Measurements from ENCODE around the gene SEMA3G.

SEMA3G gene

DNA sequence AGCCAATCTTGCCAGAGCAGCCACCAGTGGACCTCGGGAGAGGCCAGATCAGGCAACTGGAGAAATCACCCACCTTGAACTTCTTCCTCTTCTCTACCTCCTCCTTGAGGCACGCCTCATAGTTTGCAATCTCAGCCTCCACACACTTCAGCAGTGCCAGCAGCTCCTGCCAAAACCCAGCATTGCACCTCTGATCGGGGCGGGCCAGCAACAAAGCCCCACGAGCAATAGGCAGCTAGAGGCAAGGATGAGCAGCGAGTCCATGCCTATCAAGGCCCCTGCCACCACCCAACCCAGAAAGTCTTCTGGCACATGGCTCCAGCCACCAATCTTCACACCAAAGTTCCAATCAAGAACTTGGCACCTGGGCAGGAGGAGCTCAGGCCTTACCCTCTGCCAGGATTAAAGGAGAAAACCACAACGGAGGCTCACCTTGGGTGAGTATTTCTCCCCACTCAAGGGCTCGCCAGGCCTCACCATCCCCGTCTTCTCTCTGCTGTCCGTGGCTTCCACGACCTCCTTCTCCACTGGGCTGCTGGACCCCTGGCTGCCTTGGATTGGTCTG, 42.1 kb downstream of the SEMA3G start:
- Histone ChIP-seq H3F3A (ENCODE audit: control insufficient read depth, insufficient read depth) (no peaks in the 10 kb centered on the region), H3K4me1 (ENCODE audit: control insufficient read depth, low read length) (no peaks in the 10 kb centered on the region), H3K79me2 (ENCODE audit: control insufficient read depth, low read length) (peaks cover 8% of the 10 kb centered on the region), H3K36me3 (ENCODE audit: control insufficient read depth, low read length) (peaks cover 74% of the 10 kb centered on the region), H3K4me3 (ENCODE audit: low read length) (no peak overlapping the region), H3K9me2 (replicated peaks; ENCODE audit: control insufficient read depth, low read length) (no peaks in the 10 kb centered on the region), H3K27me3 (ENCODE audit: control insufficient read depth, low read length) (no peaks in the 10 kb centered on the region), H3K4me2 (ENCODE audit: low read length) (no peak overlapping the region), H3K27ac (ENCODE audit: low read depth, low read length) (no peak overlapping the region), H4K20me1 (ENCODE audit: control insufficient read depth, insufficient read depth, low read depth, low read length) (no peaks in the 10 kb centered on the region), H3K9me3 (ENCODE audit: control insufficient read depth, insufficient read depth, low read length) (no peaks in the 10 kb centered on the region)
- TF ChIP-seq EZH2phosphoT487 (IDR thresholded peaks at IDR 0.05; ENCODE audit: borderline replicate concordance, low read length) = no peak
- TF ChIP-seq, protein P1, sequence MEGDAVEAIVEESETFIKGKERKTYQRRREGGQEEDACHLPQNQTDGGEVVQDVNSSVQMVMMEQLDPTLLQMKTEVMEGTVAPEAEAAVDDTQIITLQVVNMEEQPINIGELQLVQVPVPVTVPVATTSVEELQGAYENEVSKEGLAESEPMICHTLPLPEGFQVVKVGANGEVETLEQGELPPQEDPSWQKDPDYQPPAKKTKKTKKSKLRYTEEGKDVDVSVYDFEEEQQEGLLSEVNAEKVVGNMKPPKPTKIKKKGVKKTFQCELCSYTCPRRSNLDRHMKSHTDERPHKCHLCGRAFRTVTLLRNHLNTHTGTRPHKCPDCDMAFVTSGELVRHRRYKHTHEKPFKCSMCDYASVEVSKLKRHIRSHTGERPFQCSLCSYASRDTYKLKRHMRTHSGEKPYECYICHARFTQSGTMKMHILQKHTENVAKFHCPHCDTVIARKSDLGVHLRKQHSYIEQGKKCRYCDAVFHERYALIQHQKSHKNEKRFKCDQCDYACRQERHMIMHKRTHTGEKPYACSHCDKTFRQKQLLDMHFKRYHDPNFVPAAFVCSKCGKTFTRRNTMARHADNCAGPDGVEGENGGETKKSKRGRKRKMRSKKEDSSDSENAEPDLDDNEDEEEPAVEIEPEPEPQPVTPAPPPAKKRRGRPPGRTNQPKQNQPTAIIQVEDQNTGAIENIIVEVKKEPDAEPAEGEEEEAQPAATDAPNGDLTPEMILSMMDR (IDR thresholded peaks at IDR 0.05; ENCODE audit: low read depth, low read length, poor library complexity, severe bottlenecking) = no peak

DNA sequence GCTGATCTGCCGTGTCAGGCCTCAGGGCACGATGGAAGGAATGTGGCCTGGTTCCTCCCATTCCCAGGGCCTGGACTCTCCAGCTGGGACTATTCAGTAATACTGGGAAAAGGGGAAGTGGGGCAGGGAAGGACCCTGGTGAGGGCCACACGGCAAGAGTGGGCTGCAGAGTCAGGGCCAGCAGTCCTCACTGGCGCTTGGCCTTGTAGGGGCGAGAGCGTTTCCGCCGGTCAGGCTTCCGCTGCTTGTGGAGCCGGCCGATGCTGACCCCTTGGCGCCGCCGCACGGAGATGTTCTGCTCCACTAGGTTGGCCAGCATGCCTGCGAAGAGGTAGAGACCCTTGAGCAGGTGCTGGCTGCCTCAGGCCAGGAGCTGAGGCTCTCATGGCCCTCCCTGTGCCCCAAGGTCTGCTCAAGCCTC, 42.8 kb downstream of the SEMA3G start:
- Histone ChIP-seq H3K27me3 (ENCODE audit: control insufficient read depth, low read length) (no peaks in the 10 kb centered on the region), H4K20me1 (ENCODE audit: control insufficient read depth, insufficient read depth, low read depth, low read length) (no peaks in the 10 kb centered on the region), H3K4me2 (ENCODE audit: low read length) (no peak overlapping the region), H3K4me3 (ENCODE audit: low read length) (no peak overlapping the region), H3K27ac (ENCODE audit: low read depth, low read length) (no peak overlapping the region), H3F3A (ENCODE audit: control insufficient read depth, insufficient read depth) (no peaks in the 10 kb centered on the region), H3K9me2 (replicated peaks; ENCODE audit: control insufficient read depth, low read length) (no peaks in the 10 kb centered on the region), H3K4me1 (ENCODE audit: control insufficient read depth, low read length) (no peaks in the 10 kb centered on the region), H3K36me3 (ENCODE audit: control insufficient read depth, low read length) (peaks cover 67% of the 10 kb centered on the region), H3K79me2 (ENCODE audit: control insufficient read depth, low read length) (peaks cover 1% of the 10 kb centered on the region), H3K9me3 (ENCODE audit: control insufficient read depth, insufficient read depth, low read length) (no peaks in the 10 kb centered on the region)
- TF ChIP-seq, protein P1 (IDR thresholded peaks at IDR 0.05; ENCODE audit: low read depth, low read length, poor library complexity, severe bottlenecking) = no peak
- no peak for TF ChIP-seq EZH2phosphoT487 (IDR thresholded peaks at IDR 0.05; ENCODE audit: borderline replicate concordance, low read length)

DNA sequence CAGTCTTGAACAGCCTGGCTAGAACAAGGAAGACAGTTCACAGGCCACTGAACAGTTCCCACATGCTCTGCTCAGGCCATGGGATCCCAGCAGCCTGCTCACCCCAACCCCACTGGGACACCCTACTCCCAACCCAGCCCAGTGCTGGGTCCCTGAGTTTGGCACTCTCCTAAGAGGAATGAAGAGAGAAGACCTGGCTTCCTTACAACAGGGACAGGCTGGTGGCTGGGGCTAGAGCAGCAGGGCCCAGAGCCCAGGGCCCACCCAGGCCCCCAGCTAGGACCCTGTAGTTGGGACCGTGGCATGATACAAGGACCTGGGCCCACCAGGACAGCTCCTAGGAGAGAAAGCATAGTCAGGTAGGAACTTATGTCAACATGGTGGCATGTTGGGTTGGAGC, 43.4 kb downstream of the SEMA3G start:
- TF ChIP-seq, protein P1 (IDR thresholded peaks at IDR 0.05; ENCODE audit: low read depth, low read length, poor library complexity, severe bottlenecking) = no peak
- no peak for TF ChIP-seq EZH2phosphoT487 (IDR thresholded peaks at IDR 0.05; ENCODE audit: borderline replicate concordance, low read length)
- H3K79me2 ChIP-seq (ENCODE audit: control insufficient read depth, low read length) = no peaks in the 10 kb centered on the region

More for the DNA sequence above, 43.4 kb downstream of the SEMA3G start:
- no peaks in the 10 kb centered on the region for H3K9me3 ChIP-seq (ENCODE audit: control insufficient read depth, insufficient read depth, low read length)
- no peak overlapping the region for H3K27ac ChIP-seq (ENCODE audit: low read depth, low read length)
- no peaks in the 10 kb centered on the region for H3K4me1 ChIP-seq (ENCODE audit: control insufficient read depth, low read length)
- H3K4me3 ChIP-seq (ENCODE audit: low read length) = no peak overlapping the region
- no peaks in the 10 kb centered on the region for H3F3A ChIP-seq (ENCODE audit: control insufficient read depth, insufficient read depth)
- no peaks in the 10 kb centered on the region for H3K9me2 ChIP-seq (replicated peaks; ENCODE audit: control insufficient read depth, low read length)
- peaks cover 61% of the 10 kb centered on the region for H3K36me3 ChIP-seq (ENCODE audit: control insufficient read depth, low read length)
- H4K20me1 ChIP-seq (ENCODE audit: control insufficient read depth, insufficient read depth, low read depth, low read length) = no peaks in the 10 kb centered on the region
- no peak overlapping the region for H3K4me2 ChIP-seq (ENCODE audit: low read length)
- H3K27me3 ChIP-seq (ENCODE audit: control insufficient read depth, low read length) = no peaks in the 10 kb centered on the region
